GM19463 (cell line): ENCODE data around the gene DVL1.

Source experiments
- ATAC-seq: cut with Tn5 transposase; IDR thresholded peaks from one replicate; pipeline ENCODE4 v1.9.1; 2021; ENCODE audit warnings: mild to moderate bottlenecking, moderate library complexity; ENCODE audit not compliant: unreplicated experiment

Gene DVL1

DNA sequence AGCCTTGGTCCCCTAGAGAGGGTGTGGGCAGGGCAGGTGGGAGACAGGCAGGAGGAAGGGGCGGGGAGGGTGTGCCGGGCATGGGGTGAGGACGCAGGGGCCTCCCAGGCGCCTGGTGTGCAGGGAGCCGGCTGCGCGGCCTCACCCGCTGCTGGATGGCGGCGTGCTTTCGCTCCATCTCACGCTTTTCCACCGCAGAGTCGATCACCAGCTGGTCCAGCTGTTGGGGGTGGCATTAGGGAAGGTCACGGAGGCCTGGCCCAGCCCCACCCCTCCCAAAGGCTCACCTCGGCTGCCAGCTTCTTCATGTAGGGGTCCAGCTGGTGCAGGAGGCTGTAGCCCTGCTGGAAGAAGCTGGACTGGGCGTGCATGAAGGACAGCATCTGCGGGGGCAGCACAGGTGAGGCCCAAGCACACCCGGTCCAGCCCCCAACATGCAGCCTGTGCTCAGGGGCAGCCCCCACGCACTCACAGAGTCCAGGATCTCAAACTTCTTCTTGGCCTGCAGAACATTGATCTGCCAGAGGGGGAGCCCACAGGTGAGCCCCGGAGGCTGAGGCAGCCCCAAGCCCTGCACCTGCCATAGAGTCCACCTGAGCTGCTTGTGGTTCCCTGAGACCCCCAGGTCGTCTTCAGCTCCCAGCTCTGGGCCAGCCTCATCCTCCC lies 49.4 kb downstream of the DVL1 start:
- no peak for ATAC-seq

- ATAC-seq: no peak
Observed at GRCh38 chr1:1298861-1299685, 50.1 kb downstream of the DVL1 start.

GRCh38 chr1:1297802-1298424 lies 51.3 kb downstream of the DVL1 start:
- ATAC-seq: no peak

DNA sequence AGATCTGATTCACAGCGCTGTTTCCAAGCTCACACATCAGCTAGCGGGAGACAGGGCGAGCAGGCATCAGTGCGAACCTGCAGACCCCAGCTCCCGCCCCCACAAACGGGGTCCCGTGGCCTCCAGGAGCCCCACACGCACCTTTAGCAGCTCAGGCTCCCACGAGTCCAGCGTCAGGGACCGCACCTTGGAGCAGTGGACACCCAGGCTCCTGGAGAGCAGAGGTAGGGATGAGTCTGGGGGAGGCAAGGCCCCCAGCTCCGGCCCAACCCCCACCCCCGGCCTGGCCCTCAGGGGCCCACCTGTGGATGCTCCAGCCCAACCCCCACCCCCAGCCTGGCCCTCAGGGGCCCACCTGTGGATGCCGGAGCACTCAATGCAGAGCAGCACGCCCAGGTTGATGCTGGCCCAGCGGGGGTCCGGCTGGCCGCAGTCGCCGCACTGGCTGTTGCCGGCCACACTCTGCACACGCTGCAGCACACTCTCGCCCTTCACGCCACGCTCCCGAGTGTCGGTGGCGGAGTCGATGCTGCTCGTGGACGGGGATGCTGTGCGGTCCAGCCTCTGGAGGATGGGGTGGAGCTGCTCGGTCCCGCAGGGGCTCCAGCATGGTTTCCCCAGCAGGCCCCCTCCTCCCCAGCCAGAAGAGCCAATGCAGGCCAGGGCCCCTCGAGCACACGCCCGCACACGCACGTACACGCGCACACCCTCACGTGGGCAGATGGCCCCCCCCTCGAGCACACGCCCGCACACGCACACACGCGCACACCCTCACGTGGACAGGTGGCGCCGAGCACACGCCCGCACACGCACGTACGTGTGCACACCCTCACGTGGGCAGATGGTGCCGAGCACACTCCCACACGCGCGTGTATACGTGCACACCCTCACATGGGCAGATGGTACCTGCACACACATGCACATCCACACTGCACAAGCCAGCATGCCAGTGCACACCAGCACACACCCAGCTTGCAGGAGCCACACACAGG lies 52.9 kb downstream of the DVL1 start:
- no peak for ATAC-seq

DNA sequence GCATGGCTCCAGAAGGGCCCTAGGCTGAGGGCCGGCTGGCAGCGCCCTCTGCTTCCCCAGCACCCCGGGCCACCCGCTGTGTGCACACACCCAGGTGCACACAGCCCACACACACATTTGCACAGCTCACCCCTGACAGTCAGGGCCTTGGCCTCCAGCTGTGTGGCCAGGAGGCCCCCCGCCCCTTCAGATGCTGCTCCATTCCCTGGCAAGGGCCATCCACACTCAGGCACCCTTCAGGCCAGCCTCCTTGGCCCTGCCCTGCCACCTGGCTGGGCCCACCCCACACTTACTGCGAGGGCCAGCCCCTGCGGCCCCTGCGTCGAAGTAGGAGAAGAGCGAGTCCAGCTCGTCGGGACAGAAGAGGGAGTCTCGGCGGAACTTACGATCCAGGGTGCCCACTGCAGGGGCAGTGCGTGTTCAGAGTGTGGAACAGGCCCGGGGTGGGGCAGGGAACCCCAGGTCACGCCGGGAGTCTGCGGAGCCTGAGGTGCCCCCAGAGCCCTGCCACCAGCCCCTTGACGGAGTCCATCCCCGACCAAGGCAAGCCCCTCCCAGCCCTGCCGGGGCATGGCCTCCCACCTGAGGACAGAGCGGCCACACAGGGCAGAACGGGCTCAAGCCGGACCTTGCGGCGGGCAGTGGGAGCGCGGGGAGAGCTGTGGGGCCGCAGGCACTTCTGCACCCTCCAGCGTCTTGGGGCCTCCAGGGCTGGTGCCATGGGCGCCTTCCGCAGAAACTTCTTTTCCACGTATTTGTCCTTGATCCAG lies 53.9 kb downstream of the DVL1 start:
- ATAC-seq: no peak

- ATAC-seq: no peak
Observed at GRCh38 chr1:1294250-1294890, 54.8 kb downstream of the DVL1 start.

DNA sequence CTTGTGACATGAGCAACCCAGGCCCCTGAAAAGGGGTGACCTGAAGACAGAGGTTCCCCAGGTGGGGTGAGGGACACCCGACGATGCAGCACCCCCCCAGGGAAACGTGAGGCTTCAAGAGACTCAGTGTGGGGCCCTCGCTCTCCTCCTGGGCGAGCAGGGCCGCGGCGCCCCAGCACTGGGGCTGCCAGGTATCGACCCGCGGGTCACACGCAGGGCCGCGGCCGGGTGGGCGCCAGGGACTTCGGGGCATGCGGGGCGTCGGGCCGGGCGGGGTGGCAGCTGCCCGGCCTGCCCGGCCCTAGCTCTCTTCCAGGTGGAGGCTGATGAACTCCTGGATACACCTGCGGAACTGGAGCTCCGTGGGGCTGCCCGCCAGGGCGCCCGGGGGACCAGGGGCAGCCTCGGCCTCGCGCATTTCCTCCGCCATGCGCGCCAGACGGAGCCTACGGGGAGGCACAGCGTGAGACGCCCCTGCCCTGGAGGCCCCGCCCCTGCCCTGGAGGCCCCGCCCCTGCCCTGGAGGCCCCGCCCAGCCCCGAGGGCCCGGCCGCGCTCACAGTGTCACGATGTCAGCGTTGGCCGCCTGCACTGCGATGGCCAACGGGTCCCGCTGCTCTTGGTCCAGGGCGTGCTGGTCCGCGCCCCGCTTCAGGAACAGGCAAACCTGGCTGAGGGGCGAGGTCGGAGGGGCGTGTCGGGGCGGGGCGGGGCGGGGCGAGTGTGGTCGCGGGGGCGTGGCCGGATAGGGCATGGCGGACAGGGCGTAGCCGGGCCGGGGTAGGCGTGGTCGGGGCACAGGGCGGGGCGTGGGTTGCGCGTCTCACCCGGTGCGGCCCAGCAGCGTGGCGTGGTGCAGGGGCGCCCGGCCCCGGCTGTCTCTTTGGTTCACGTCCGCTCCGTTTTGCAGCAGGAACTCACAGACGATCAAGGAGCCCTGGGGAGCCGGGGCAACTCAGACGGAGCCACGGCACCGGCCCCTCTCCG lies 55.7 kb downstream of the DVL1 start:
- no peak for ATAC-seq

DNA sequence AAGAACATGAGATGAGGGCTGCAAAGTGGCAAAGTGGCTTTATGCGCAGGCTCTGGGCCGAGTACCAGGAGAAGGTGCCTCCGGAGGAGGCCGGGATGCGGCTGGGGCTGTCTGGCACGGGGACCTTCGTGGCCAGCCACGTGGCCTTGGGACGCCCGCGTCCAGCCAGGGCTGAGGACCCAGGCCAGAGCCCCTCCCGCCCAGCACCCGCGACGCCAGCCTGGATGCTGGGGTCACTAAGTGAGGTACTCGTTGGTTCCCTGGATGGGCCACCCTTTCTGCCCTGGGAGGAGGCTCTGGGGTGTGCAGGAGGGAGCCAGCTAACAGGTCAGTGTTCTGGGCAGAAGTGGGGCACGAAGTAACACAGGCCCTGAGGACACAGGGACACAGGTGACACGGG lies 56.4 kb downstream of the DVL1 start:
- no peak for ATAC-seq

DNA sequence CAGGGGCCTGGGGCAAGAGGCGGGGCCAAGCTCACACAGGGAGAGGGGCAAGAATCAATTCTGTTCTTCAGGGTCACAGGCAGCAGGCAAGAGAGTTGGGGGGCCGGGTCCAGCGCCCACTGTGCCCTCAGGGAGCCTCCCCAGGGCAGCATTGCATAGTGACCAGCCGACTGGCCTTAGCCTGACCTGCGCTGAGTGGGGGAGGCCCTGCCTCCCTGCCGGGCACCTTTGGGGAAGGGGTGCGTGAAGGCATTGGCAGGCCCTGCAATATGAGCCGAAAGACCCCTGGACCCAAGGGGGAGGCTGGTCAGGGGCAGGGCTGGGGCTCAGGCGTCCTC lies 56.8 kb downstream of the DVL1 start:
- ATAC-seq: no peak

- no peak for ATAC-seq
Observed at GRCh38 chr1:1291548-1292441, 57.4 kb downstream of the DVL1 start.

DNA sequence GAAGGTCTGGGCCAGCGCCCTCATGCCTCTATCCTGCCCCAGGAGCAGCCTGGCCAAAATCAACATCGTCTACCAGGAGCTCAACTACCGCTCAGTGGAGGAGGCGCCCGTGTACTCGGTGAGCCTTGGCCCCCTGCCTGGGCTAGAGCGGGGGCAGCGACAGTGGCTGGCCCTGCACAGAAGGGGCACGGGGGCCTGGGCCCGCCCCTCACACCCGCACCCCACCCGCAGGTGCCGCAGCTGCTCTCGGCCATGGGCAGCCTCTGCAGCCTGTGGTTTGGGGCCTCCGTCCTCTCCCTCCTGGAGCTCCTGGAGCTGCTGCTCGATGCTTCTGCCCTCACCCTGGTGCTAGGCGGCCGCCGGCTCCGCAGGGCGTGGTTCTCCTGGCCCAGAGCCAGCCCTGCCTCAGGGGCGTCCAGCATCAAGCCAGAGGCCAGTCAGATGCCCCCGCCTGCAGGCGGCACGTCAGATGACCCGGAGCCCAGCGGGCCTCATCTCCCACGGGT lies 58.1 kb downstream of the DVL1 start:
- ATAC-seq: no peak

DNA sequence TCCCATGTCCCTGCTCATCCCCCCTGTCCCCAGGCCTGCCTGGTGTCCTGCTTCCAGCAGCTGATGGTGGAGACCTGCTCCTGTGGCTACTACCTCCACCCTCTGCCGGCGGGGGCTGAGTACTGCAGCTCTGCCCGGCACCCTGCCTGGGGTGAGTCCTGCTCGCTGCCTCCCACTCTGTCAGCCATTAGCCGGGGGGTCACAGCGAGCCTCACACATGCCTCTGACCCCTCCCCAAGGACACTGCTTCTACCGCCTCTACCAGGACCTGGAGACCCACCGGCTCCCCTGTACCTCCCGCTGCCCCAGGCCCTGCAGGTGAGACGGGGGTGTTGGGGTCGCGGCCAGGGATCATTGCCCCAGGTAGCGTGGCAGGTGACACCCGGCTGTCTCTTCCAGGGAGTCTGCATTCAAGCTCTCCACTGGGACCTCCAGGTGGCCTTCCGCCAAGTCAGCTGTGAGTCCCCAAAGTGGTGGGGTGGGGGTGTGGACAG lies 58.9 kb downstream of the DVL1 start:
- ATAC-seq: no peak

DNA sequence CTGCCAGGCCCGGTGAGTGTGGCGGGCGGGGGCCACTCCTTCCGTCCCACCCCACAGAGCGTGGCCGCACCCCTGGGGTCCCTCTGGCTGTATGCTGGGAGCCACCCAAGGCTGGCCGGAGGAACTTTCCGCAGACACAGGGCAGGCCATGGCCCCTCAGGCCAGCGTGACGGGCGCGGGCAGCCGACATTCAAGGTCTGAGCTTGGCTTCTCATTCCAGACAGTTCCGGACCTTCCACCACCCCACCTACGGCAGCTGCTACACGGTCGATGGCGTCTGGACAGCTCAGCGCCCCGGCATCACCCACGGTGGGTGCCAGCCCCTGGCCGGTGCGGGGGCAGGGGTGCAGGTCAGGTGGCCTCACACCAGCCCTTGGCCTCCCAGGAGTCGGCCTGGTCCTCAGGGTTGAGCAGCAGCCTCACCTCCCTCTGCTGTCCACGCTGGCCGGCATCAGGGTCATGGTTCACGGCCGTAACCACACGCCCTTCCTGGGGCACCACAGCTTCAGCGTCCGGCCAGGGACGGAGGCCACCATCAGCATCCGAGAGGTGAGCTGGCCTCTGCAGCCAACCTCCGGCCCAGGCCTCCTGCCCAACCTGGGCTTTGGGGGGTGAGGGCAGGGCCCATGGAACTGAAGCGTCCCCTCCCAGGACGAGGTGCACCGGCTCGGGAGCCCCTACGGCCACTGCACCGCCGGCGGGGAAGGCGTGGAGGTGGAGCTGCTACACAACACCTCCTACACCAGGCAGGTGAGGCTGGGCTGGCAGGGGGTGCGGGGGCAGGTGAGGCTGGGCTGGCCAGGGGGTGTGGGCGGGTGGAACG lies 61.7 kb downstream of the DVL1 start:
- ATAC-seq: no peak

GRCh38 chr1:1286313-1287261 lies 62.6 kb downstream of the DVL1 start:
- no peak for ATAC-seq

- ATAC-seq: no peak
Observed at GRCh38 chr1:1285611-1286311, 63.5 kb downstream of the DVL1 start.
